HCT116 (cell line): ENCODE results near the gene TNN. TPM values are rescaled to one million over a fixed set of nuclear protein-coding genes. Genes with fewer than 3 reads are reported as not detected.

Source experiments
- ATAC-seq: fragments of 200-7000 bp; cut with Tn5 transposase; 2 replicates; pipeline ENCODE4 v1.9.1; 2020; ENCODE audit warnings: mild to moderate bottlenecking, moderate library complexity
- BruUV-seq: library from RNA; stranded (reverse); fragments of 400-500 nt; replicated peaks from 2 replicates; lab custom pipeline; 2021; lab: Mats Ljungman, UMichigan
- CTCF ChIA-PET: fragments of 300-600 bp; sonication (Branson Sonifier 250); formaldehyde crosslinking; loops from one replicate; lab custom pipeline; 2021; ENCODE audit warnings: antibody characterized with exemption; lab: Charles Lee
- POLR2A ChIA-PET: fragments of 300-600, 350-600 bp; sonication (Branson Sonifier 250); formaldehyde crosslinking; loops from one replicate; lab custom pipeline; 2021; ENCODE audit warnings: antibody characterized with exemption; lab: Charles Lee
- RAD21 ChIA-PET, 2 experiments: fragments of 300-600 bp; sonication (Branson Sonifier 250); formaldehyde crosslinking; loops; one replicate each; lab custom pipeline; 2023; ENCODE audit warnings: low total read pairs in 2 of 2; ENCODE audit not compliant: uncharacterized antibody in 2 of 2, unreplicated experiment in 2 of 2, low non-redundant PET in 1 of 2; lab: Charles Lee
- DNase-seq: peaks from one replicate; pipeline ENCODE4 v3.0.0-alpha.2; 2010; ENCODE audit warnings: low read depth, low spot score
- H2AFZ ChIP-seq: fragments of 200-600 bp; shearing (Covaris generic), sonication (generic); 2 replicates; pipeline ENCODE4 v1.6.1; 2017; ENCODE audit warnings: low read depth, mixed run types, mixed read lengths, antibody characterized with exemption, low read length; ENCODE audit not compliant: poor library complexity, severe bottlenecking
- H3K27ac ChIP-seq: 2 replicates; pipeline ENCODE4 v1.5.1; 2012; ENCODE audit warnings: low read depth, low read length
- H3K27me3 ChIP-seq: fragments of 200-600 bp; sonication (generic); 2 replicates; pipeline ENCODE4 v1.6.1; 2016; ENCODE audit warnings: mixed run types, low read length, mixed read lengths; ENCODE audit not compliant: insufficient read depth
- H3K36me3 ChIP-seq, 2 experiments: fragments of 200-500 bp in 1 of 2; fragments of 200-600 bp in 1 of 2; sonication (Bioruptor generic) in 1 of 2; sonication (generic) in 1 of 2; 2 replicates each; pipeline versions ENCODE4 v1.5.1 to v1.6.1; 2014 to 2016; ENCODE audit warnings: low read length in 2 of 2, inconsistent platforms in 1 of 2, mixed read lengths in 1 of 2, mixed run types in 1 of 2; ENCODE audit not compliant: insufficient read depth in 2 of 2, control insufficient read depth in 1 of 2
- H3K4me1 ChIP-seq, 2 experiments: fragments of 200-600 bp in 1 of 2; sonication (generic) in 1 of 2; 2 replicates each; pipeline versions ENCODE4 v1.5.1 to v1.6.1; 2012 to 2017; ENCODE audit warnings: low read length in 2 of 2, inconsistent platforms in 1 of 2, mild to moderate bottlenecking in 1 of 2, mixed read lengths in 1 of 2, mixed run types in 1 of 2, moderate library complexity in 1 of 2; ENCODE audit not compliant: insufficient read depth in 2 of 2, control insufficient read depth in 1 of 2
- H3K4me2 ChIP-seq: fragments of 200-600 bp; sonication (generic); 2 replicates; pipeline ENCODE4 v1.6.1; 2017; ENCODE audit warnings: mixed run types, low read length, mixed read lengths
- H3K4me3 ChIP-seq, 2 experiments: fragments of 200-600 bp in 1 of 2; sonication (generic) in 1 of 2; replicated peaks in 1 of 2; 2 replicates each; pipeline ENCODE4 v1.5.1; 2011 to 2016; ENCODE audit warnings: low read length in 2 of 2, control low read depth in 1 of 2, low read depth in 1 of 2, mild to moderate bottlenecking in 1 of 2, mixed read lengths in 1 of 2, mixed run types in 1 of 2
- H3K79me2 ChIP-seq: fragments of 200-600 bp; sonication (generic); 2 replicates; pipeline ENCODE4 v1.6.1; 2017; ENCODE audit warnings: mild to moderate bottlenecking, mixed run types, low read length, moderate library complexity, mixed read lengths; ENCODE audit not compliant: insufficient read depth
- H3K9ac ChIP-seq: fragments of 200-600 bp; sonication (generic); 2 replicates; pipeline ENCODE4 v1.6.1; 2016; ENCODE audit warnings: low read length, mixed read lengths
- H3K9me2 ChIP-seq: fragments of 200-600 bp; sonication (generic), shearing (Covaris generic); 2 replicates; pipeline ENCODE4 v1.6.1; 2017; ENCODE audit warnings: mixed run types, mild to moderate bottlenecking, moderate library complexity; ENCODE audit not compliant: insufficient read depth
- H3K9me3 ChIP-seq, 2 experiments: fragments of 200-500 bp in 1 of 2; fragments of 200-600 bp in 1 of 2; sonication (Bioruptor generic) in 1 of 2; sonication (generic) in 1 of 2; 2 replicates each; pipeline ENCODE4 v1.6.1; 2014 to 2017; ENCODE audit warnings: low read length in 2 of 2, mixed read lengths in 2 of 2, inconsistent platforms in 1 of 2, low read depth in 1 of 2, mild to moderate bottlenecking in 1 of 2, mixed run types in 1 of 2, moderate library complexity in 1 of 2; ENCODE audit not compliant: control insufficient read depth in 1 of 2, insufficient read depth in 1 of 2
- H4K20me1 ChIP-seq: fragments of 200-600 bp; sonication (generic), shearing (Covaris generic); 2 replicates; pipeline ENCODE4 v1.6.1; 2017; ENCODE audit warnings: mixed run types, mild to moderate bottlenecking, moderate library complexity; ENCODE audit not compliant: insufficient read depth
- ELF1 ChIP-seq: IDR thresholded peaks from 2 replicates; pipeline ENCODE4 v1.6.1; 2012; ENCODE audit warnings: low read depth, borderline replicate concordance
- EZH2 ChIP-seq: fragments of 200-600 bp; sonication (generic); IDR thresholded peaks from 2 replicates; pipeline ENCODE4 v1.6.1; 2017; ENCODE audit warnings: antibody characterized with exemption, mixed run types
- EZH2phosphoT487 ChIP-seq: fragments of 200-600 bp; IDR thresholded peaks from 2 replicates; pipeline ENCODE4 v1.6.1; 2018; ENCODE audit warnings: antibody characterized with exemption, borderline replicate concordance
- POLR2A ChIP-seq: IDR thresholded peaks from 2 replicates; pipeline ENCODE4 v1.7.0; 2011; ENCODE audit warnings: borderline replicate concordance; ENCODE audit not compliant: insufficient read depth, insufficient read length; ENCODE audit errors: extremely low read depth
- RAD21 ChIP-seq: IDR thresholded peaks from 2 replicates; pipeline ENCODE4 v1.6.1; 2012; ENCODE audit warnings: low read depth, mild to moderate bottlenecking
- SIN3A ChIP-seq: IDR thresholded peaks from 2 replicates; pipeline ENCODE4 v1.6.1; 2012; ENCODE audit warnings: low read depth
- SRF ChIP-seq: IDR thresholded peaks from 2 replicates; pipeline ENCODE4 v1.6.1; 2012; ENCODE audit warnings: low read depth
- TCF7L2 ChIP-seq: IDR thresholded peaks from 2 replicates; pipeline ENCODE4 v1.7.0; 2011; ENCODE audit warnings: borderline replicate concordance, inconsistent platforms; ENCODE audit not compliant: insufficient read depth, insufficient read length; ENCODE audit errors: extremely low read depth
- YY1 ChIP-seq: IDR thresholded peaks from 2 replicates; pipeline ENCODE4 v1.6.1; 2011; ENCODE audit warnings: low read length, low read depth, moderate library complexity, mild to moderate bottlenecking; ENCODE audit not compliant: insufficient replicate concordance; ENCODE audit errors: extremely low read depth
- ZFX ChIP-seq: fragments of 450-650 bp; IDR thresholded peaks from 2 replicates; pipeline ENCODE4 v1.6.1; 2017
- intact Hi-C: fragments of 100-400 bp; cut with micrococcal nuclease; formaldehyde crosslinking; loops from 2 replicates; pipeline ENCODE4 v1.10.0; 2022
- total RNA-seq: library from RNA; stranded (reverse); gene quantifications from one replicate; pipeline ENCODE4 v1.2.1, GENCODE V29; 2021; ENCODE audit not compliant: unreplicated experiment
- TF ChIP-seq, protein P1 (sequence below): IDR thresholded peaks from 2 replicates; pipeline ENCODE4 v1.6.1; 2012

TNN gene
- total RNA-seq, 1 experiment from 2014 or later = not detected

DNA sequence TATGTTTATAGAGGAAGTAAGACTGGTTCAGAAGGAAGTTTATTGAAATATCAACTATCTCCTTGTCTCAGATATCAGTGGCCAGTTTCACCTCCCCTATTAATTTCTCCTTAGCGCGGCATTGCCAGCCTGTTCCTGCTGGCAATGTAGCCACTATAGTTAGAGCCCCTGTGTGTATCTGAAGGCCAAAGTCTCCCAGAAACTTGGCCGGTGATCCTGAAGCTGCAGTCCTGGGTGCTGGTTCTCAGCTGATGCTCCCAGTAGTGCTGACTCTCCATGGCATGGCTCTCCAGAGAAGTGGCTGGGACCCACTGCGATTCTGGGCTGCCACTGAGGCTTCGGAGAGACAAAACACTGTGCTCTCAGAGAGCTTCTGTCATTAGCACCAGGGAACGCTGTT is 59.9 kb downstream of the TNN start:
- H3K36me3 ChIP-seq = no peaks in the 10 kb centered on the region
- H3K27me3 ChIP-seq = no peaks in the 10 kb centered on the region
- peaks cover 0 to 7% of the 10 kb centered on the region in 2 experiments; a peak in 1 of 4 replicates for H3K4me1 ChIP-seq
- H3K4me2 ChIP-seq = no peak overlapping the region
- no peaks in the 10 kb centered on the region for H4K20me1 ChIP-seq
- no peaks in the 10 kb centered on the region for H3K79me2 ChIP-seq
- H3K9ac ChIP-seq = no peak overlapping the region
- ChIA-PET POLR2A (no interaction called here), RAD21 (interaction anchor here in 1 of 2 experiments (0.6 kb wide), 1 partner anchor 18 kb away, joined by 9 read pairs; no protein-coding TSS in a partner anchor), CTCF (interaction anchor here (1.1 kb wide), 1 partner anchor 24 kb away, joined by 3 read pairs; no protein-coding TSS in a partner anchor)
- no peak for ATAC-seq
- intact Hi-C loops = no loop called here
- no peak overlapping the region for H2AFZ ChIP-seq
- BruUV-seq = no TSS peak
- H3K9me3 ChIP-seq = no peaks in the 10 kb centered on the region
- no peak overlapping the region for H3K4me3 ChIP-seq
- no peaks in the 10 kb centered on the region for H3K9me2 ChIP-seq
- TF ChIP-seq, protein P1, sequence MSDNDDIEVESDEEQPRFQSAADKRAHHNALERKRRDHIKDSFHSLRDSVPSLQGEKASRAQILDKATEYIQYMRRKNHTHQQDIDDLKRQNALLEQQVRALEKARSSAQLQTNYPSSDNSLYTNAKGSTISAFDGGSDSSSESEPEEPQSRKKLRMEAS = no peak
- TF ChIP-seq ZFX (no peak), SIN3A (no peak), POLR2A (no peak), TCF7L2 (no peak), RAD21 (no peak), EZH2 (no peak), EZH2phosphoT487 (no peak), YY1 (no peak), ELF1 (no peak), SRF (no peak)
- no peak for DNase-seq
- no peak overlapping the region for H3K27ac ChIP-seq

DNA sequence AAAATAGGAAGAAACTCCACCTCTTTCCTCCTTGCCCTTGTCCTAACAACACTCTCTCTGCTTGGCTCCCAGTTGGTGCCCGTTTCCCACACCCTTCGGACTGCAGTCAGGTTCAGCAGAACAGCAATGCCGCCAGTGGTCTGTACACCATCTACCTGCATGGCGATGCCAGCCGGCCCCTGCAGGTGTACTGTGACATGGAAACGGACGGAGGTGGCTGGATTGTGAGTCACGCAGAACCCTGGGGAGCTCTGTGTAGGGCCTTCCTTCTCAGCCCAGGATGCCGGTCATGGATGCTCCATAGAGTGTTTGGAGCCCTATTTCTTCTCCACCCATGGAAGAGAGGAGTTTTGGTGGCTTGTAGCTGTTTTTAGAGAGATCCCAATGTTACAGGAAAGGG is 60.9 kb downstream of the TNN start:
- no peak overlapping the region for H3K27ac ChIP-seq
- H3K36me3 ChIP-seq = no peaks in the 10 kb centered on the region
- H3K4me1 ChIP-seq = peaks cover 0 to 8% of the 10 kb centered on the region in 2 experiments; a peak in 1 of 4 replicates
- H3K4me3 ChIP-seq = no peak overlapping the region
- intact Hi-C loops = no loop called here
- RAD21 ChIA-PET = no interaction called here
- no peaks in the 10 kb centered on the region for H4K20me1 ChIP-seq
- H3K79me2 ChIP-seq = no peaks in the 10 kb centered on the region
- no peaks in the 10 kb centered on the region for H3K9me2 ChIP-seq
- no peak for TF ChIP-seq SIN3A
- TF ChIP-seq, all 23 proteins: peak for 0
- CTCF ChIA-PET = no interaction called here
- no TSS peak for BruUV-seq
- Histone ChIP-seq H2AFZ (no peak overlapping the region), H3K4me2 (no peak overlapping the region), H3K27me3 (no peaks in the 10 kb centered on the region), H3K9ac (no peak overlapping the region), H3K9me3 (no peaks in the 10 kb centered on the region)
- no peak for DNase-seq
- POLR2A ChIA-PET = no interaction called here
- ATAC-seq = no peak
